GM12892 (cell line): Measurements from ENCODE around the gene CTNNAL1.
"Not testable (repeated sequence)": the region's sequence is repeated elsewhere in the genome, so short reads cannot be mapped to it uniquely, and the experiment has no call there.

ENCODE experiments used
- DNase-seq: peaks from one replicate; pipeline ENCODE4 v3.0.0; 2011; ENCODE audit not compliant: insufficient read length
- FAIRE-seq: peaks from 2 replicates; lab custom pipeline; 2011; peaks lifted over from hg19 to GRCh38; lab: Jason Lieb, UNC
- POLR2A ChIP-seq: IDR thresholded peaks from 2 replicates; pipeline ENCODE4 v1.6.1; 2011; ENCODE audit warnings: low read depth, low read length, control low read depth
- POLR2AphosphoS5 ChIP-seq: IDR thresholded peaks from 2 replicates; pipeline ENCODE4 v1.6.1; 2011; ENCODE audit warnings: low read depth, low read length, control low read depth
- TAF1 ChIP-seq: IDR thresholded peaks from 2 replicates; pipeline ENCODE4 v1.6.1; 2011; ENCODE audit warnings: low read depth, mild to moderate bottlenecking, control low read depth, low read length, borderline replicate concordance

CTNNAL1 gene

GRCh38 chr9:108980893-108981292 lies 32.4 kb downstream of the CTNNAL1 start:
- no peak for DNase-seq
- no peak for FAIRE-seq
- TF ChIP-seq POLR2A (no peak), POLR2AphosphoS5 (no peak), TAF1 (no peak)

DNA sequence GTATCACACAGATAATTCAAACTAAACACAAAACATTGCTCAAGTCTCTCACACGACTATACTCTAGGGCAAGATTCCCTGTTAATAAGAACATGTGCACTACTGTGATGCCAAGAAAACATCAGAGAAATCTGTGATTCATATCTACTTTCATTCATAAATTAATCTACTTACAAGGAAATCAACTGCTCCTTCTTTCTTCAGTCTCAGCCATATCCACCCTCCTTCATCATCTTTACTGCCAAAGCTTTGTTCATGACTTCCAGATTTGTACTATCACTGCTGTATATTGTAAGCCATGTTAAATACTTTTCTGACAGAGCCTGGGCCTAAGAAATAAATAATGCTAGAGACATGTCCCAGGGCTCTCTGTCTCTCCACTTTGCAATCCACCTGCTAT lies 35.1 kb downstream of the CTNNAL1 start:
- DNase-seq: no peak
- no peak for FAIRE-seq
- no peak for TF ChIP-seq POLR2A
- TF ChIP-seq POLR2AphosphoS5: no peak
- TF ChIP-seq TAF1: no peak

DNA sequence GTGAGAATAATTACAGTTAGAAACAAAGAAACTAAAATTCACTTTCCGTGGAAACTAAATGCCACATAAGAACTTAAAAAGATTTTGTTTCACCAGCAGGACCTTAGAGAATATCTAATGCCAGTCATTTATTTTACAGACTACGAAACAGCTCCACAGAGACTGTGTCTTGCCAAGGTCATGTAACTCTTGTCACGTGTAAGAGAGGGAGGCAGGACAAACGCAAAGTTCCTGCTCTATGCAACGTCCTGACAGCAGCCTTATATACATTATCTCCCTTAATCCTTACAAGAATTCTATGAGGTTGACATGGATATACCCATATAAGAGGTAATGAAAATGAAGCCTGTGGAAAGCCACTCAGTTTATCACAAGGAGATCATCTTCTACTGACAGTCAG lies 39.4 kb downstream of the CTNNAL1 start:
- FAIRE-seq (no peak), DNase-seq (no peak)
- no peak for TF ChIP-seq TAF1
- TF ChIP-seq POLR2A: no peak
- no peak for TF ChIP-seq POLR2AphosphoS5

GRCh38 chr9:108972626-108973209 lies 40.6 kb downstream of the CTNNAL1 start:
- DNase-seq (no peak), FAIRE-seq (no peak)
- no peak for TF ChIP-seq POLR2AphosphoS5
- no peak for TF ChIP-seq TAF1
- TF ChIP-seq POLR2A: no peak

DNA sequence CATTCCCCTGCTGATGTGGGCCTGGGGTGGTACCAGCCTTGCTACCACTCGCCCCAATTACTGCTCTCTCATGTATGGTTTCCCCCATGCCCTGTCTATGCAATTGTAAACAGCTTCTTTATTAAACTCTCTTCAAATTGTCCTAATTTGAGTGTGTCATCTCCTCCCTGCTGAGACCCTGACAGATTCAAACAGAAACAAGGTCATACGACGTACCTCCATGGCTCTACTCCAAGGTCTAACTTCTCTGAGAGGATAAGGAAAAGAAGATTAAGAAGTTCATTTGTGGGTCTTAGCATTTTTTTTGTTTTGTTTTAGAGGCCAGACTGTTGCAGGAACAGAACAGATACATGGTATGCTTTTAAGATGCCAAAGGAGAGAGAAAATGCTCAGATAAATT lies 41.1 kb downstream of the CTNNAL1 start:
- DNase-seq: no peak
- TF ChIP-seq POLR2A (no peak), TAF1 (no peak)
- no peak for FAIRE-seq

- not testable (repeated sequence) for DNase-seq, FAIRE-seq
Observed at GRCh38 chr9:108971392-108971791, 41.9 kb downstream of the CTNNAL1 start.

- TF ChIP-seq POLR2AphosphoS5 (no peak), POLR2A (no peak), TAF1 (no peak)
- FAIRE-seq (no peak), DNase-seq (no peak)
Observed at GRCh38 chr9:108967916-108968315, 45.4 kb downstream of the CTNNAL1 start.

GRCh38 chr9:108963459-108964143 lies 49.7 kb downstream of the CTNNAL1 start:
- no peak for FAIRE-seq
- no peak for DNase-seq

GRCh38 chr9:108961151-108961550 lies 52.1 kb downstream of the CTNNAL1 start:
- TF ChIP-seq POLR2A: no peak
- no peak for TF ChIP-seq POLR2AphosphoS5
- TF ChIP-seq TAF1: no peak
- FAIRE-seq: no peak
- DNase-seq: no peak

More at GRCh38 chr9:108963459-108964143, 49.7 kb downstream of the CTNNAL1 start:
- TF ChIP-seq POLR2A (no peak), TAF1 (no peak), POLR2AphosphoS5 (no peak)

GRCh38 chr9:108960331-108960730 lies 53.0 kb downstream of the CTNNAL1 start:
- FAIRE-seq (no peak), DNase-seq (no peak)
- TF ChIP-seq POLR2A (no peak), TAF1 (no peak)

DNA sequence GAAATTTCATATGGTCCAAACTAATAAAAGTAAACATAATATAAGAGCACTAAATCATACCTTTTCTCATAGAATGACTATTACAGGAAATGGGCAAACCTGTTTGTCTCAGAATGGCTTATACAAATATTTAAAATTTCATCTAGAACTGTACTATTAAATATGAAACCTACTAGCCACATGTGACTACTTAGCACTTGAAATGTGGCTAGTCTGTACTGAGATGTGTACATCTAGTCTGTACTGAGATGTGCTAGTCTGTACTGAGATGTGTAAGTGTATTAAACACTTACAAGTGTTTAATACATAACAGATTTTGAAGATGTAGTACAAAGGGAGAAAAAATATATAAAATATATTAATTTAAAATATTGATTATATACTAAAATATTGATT lies 56.7 kb downstream of the CTNNAL1 start:
- TF ChIP-seq TAF1 (no peak), POLR2AphosphoS5 (no peak), POLR2A (no peak)
- no peak for FAIRE-seq
- no peak for DNase-seq

GRCh38 chr9:108956022-108956630 lies 57.2 kb downstream of the CTNNAL1 start:
- DNase-seq (no peak), FAIRE-seq (no peak)
- TF ChIP-seq TAF1 (no peak), POLR2A (no peak), POLR2AphosphoS5 (no peak)
